Measurements from ENCODE around the gene CLEC17A.

GRCh38 chr19:14615623-14616022 lies 32.7 kb downstream of the CLEC17A start:
- TF ChIP-seq CTCF (IDR thresholded peaks at IDR 0.05) = no peak
- no peak for TF ChIP-seq POLR2A (IDR thresholded peaks at IDR 0.05)
- TF ChIP-seq POLR2AphosphoS5 (IDR thresholded peaks at IDR 0.05) = no peak
